Stomach smooth muscle (tissue), 2 donors: ENCODE measurements around the gene ATOH7.

Experiments
- H3K27ac ChIP-seq: one replicate; pipeline ENCODE4 v1.7.0; 2013; ENCODE audit warnings: mild to moderate bottlenecking, low read length, inconsistent platforms
- H3K27me3 ChIP-seq, 2 donors: one replicate each; pipeline ENCODE4 v1.7.0; 2013; ENCODE audit warnings: low read length in 2 of 2; ENCODE audit not compliant: insufficient read depth in 2 of 2, control insufficient read depth in 1 of 2
- H3K36me3 ChIP-seq, 2 donors: one replicate each; pipeline ENCODE4 v1.7.0; 2013; ENCODE audit warnings: low read length in 2 of 2; ENCODE audit not compliant: control insufficient read depth in 2 of 2, insufficient read depth in 2 of 2
- H3K4me1 ChIP-seq: one replicate; pipeline ENCODE4 v1.7.0; 2013; ENCODE audit warnings: low read length; ENCODE audit not compliant: control insufficient read depth, insufficient read depth
- H3K4me3 ChIP-seq, 2 donors: one replicate each; pipeline ENCODE4 v1.7.0; 2013; ENCODE audit warnings: low read length in 2 of 2
- H3K9ac ChIP-seq, 2 donors: one replicate each; pipeline ENCODE4 v1.7.0; 2013; ENCODE audit warnings: low read length in 2 of 2, mild to moderate bottlenecking in 1 of 2
- H3K9me3 ChIP-seq, 2 donors: one replicate each; pipeline ENCODE4 v1.7.0; 2013; ENCODE audit warnings: low read length in 2 of 2; ENCODE audit not compliant: control insufficient read depth in 2 of 2
- donor health status: healthy.
- donor health status: Pancreatic carcinoma.

The ATOH7 gene

DNA sequence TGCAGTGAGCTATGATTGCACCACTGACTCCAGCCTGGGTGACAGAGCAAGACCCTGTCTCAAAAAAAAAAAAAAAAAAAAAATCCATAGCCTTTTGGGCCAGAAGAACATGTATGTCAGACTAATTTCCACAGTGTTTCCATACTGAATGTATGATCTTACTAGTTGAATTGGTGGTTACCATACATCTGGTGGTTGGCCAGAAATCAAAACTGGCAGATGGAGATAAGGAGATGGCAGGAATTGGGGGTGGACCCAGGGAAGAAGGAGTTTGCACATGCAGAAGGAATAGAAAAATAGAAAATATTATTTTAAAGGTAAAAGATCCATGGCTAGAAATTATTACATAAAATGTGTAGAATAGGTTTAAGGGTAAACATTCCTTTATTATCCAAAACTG lies 3.7 kb upstream of the ATOH7 start:
- H3K4me1 ChIP-seq: peaks cover 8% of the 10 kb centered on the region
- no peak overlapping the region for H3K9ac ChIP-seq
- no peak overlapping the region for H3K27ac ChIP-seq
- no peak overlapping the region for H3K4me3 ChIP-seq
- H3K36me3 ChIP-seq: no peaks in the 10 kb centered on the region
- H3K27me3 ChIP-seq: no peaks in the 10 kb centered on the region
- H3K9me3 ChIP-seq: no peaks in the 10 kb centered on the region

DNA sequence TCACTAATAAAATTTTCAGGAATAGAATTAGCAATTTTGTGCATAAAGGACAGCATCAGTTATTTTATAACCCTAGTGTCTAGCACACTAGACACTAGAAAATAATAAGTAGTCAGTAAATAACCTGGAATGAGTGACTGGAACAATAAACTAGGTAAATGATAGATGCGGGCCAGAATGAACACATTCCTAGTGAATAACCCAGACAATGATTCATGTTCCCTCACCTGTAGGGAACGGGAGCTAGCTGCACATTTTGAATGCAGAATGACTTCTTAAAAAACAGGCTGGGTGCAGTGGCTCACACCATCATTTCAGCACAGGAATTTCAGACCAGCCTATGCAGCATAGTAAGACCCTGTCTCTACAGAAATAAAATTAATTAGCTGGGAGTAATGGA lies 3.2 kb upstream of the ATOH7 start:
- peaks cover 8% of the 10 kb centered on the region for H3K4me1 ChIP-seq
- no peaks in the 10 kb centered on the region for H3K27me3 ChIP-seq
- no peak overlapping the region for H3K9ac ChIP-seq
- no peaks in the 10 kb centered on the region for H3K9me3 ChIP-seq
- no peak overlapping the region for H3K27ac ChIP-seq
- H3K4me3 ChIP-seq: no peak overlapping the region
- no peaks in the 10 kb centered on the region for H3K36me3 ChIP-seq

DNA sequence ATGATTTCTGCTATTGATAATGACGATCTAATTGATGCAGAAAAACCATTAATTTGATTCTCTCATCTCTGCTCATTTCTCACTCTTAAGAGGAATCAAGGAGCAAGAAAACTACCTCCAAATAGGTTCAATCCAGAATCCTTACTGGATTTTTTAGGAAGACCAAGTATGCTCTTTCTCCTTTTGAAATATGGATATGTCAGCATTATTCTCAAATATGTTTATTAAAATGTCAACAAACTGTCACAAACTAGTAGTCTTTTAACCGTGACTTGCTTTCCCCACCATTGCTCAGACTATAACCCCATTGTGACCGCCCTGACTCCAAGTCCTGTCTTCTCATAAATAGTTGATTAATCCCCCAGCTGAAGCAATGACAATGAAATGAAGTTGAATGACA lies 1.1 kb upstream of the ATOH7 start:
- Histone ChIP-seq H3K9me3 (no peaks in the 10 kb centered on the region), H3K9ac (no peak overlapping the region), H3K27ac (no peak overlapping the region), H3K27me3 (no peaks in the 10 kb centered on the region), H3K36me3 (no peaks in the 10 kb centered on the region), H3K4me3 (no peak overlapping the region), H3K4me1 (peaks cover 8% of the 10 kb centered on the region)

DNA sequence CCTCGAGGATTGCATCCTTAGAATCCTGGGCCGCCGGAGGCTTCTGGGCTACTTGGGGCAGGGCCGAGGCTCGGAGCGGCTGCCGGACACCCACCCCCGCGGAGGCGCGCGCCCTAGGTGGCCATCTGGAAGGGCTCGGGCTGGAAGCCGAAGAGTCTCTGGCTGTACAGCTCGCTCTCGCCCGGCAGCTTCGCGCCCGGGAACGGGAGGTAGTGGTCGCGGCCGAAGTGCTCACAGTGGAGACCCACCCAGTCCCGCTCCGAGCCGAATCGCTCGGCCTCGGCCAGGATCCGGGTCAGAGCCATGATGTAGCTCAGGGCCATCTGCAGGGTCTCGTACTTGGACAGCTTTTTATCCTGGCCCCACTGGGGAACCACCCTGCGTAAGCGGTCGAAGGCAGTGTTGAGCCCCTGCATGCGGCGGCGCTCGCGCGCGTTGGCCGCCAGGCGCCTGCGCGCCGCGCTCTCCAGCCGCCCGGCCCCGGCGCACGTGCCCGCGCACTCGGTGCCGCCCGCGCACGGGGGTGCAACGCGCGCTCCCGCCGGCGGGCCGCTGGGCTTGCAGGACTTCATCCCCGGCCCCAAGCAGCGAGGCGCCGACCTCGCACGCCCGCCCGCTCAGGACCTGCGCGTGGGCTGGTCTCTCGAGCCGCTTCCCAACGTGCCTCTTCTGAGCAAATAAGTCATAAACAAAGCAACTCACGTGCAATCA lies 652 bp downstream of the ATOH7 start:
- Histone ChIP-seq H3K27me3 (no peaks in the 10 kb centered on the region), H3K9ac (peak overlapping the region; percentile 65 to 84), H3K27ac (peak overlapping the region; percentile 64), H3K4me1 (peaks cover 8% of the 10 kb centered on the region), H3K9me3 (no peaks in the 10 kb centered on the region), H3K36me3 (no peaks in the 10 kb centered on the region), H3K4me3 (peak overlapping the region; percentile 83 to 87)

DNA sequence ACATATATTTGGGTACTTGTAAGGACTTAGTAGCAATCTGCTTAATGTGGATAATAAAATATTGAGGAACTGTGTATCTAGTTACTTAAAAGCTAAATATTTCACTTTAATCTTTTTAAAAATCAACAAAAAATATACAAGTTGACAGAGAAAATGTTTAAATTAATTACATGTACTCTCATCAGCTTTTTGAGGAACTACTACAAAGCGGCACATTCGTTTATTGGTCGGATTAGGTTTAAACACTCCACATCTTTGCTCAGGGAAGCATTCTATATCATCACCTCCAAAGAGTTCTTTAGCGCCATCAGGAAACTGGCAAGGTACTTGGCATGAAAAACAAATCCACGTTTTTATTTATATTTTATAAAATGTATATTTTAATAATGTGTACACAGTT lies 1.6 kb downstream of the ATOH7 start:
- no peaks in the 10 kb centered on the region for H3K36me3 ChIP-seq
- H3K4me3 ChIP-seq: no peak overlapping the region
- no peaks in the 10 kb centered on the region for H3K9me3 ChIP-seq
- H3K27ac ChIP-seq: no peak overlapping the region
- H3K9ac ChIP-seq: no peak overlapping the region
- H3K4me1 ChIP-seq: peaks cover 8% of the 10 kb centered on the region
- H3K27me3 ChIP-seq: no peaks in the 10 kb centered on the region

DNA sequence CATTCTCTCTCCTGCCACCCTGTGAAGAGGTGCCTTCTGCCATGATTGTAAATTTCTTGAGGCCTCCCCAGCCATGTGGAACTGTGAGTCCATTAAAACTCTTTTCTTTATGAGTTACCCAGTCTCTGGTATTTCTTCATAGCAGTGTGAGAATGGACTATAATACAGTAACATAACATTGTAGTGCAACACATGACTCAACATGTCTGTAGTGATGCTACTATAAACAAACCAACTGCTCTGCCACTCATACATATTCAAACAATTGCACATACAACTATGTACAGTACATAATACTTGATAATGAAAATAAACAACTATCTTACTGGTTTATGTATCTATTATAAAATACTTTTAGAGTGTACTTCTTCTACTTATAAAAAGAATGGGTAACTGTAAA lies 7.1 kb downstream of the ATOH7 start:
- Histone ChIP-seq H3K4me3 (no peak overlapping the region), H3K27ac (no peak overlapping the region), H3K9me3 (no peaks in the 10 kb centered on the region), H3K36me3 (no peaks in the 10 kb centered on the region), H3K27me3 (no peaks in the 10 kb centered on the region), H3K4me1 (no peaks in the 10 kb centered on the region), H3K9ac (no peak overlapping the region)

DNA sequence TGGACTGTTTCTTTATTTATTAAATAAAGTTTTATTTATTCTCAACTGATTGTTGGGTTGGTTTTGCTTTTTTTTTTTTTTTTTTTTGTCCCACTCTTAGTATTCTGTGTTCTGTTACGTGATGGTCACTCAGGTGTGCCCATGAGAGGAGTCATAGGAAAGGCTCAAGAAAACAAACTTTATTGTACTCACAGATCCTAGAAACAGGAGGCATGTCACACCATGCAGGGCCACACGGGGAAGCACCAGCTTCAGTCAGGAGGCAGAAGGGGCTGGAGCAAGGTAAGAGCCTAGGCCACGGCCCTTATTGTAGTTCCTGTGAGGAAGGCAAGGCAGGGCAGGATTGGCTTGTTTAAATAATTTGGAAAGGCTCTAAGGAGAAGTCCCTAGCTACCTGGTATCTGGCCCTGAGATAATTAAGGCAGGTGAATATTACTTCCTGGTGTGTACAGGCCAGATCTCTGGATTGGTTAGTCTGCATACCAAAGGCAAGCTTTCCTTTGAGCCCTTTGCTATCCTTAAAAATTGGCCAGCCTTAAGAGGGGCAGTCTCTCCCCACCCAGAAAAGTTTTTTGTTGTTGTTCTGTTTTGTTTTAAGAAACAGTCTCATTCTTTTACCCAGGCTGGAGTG lies 8.3 kb downstream of the ATOH7 start:
- no peaks in the 10 kb centered on the region for H3K4me1 ChIP-seq
- no peaks in the 10 kb centered on the region for H3K9me3 ChIP-seq
- no peak overlapping the region for H3K4me3 ChIP-seq

DNA sequence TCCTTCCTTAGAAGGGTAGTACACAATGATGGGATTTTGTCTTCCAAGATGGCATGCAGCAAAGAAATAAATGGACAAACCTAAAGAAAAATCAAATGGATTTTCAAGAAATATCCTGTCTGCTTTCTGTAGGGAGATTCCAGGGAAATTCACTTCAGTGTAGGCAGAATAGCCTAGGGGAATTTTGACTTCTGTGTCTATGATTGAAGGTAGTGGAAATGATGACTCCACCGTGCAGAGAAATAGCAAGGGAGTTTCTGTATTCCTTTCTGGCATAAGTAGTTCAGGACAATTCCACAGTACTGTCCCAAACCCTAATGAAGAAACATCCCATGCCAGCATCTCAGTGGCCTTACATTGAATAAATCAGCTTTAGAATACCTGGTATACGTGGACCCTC lies 9.5 kb downstream of the ATOH7 start:
- H3K36me3 ChIP-seq: no peaks in the 10 kb centered on the region
- H3K4me1 ChIP-seq: no peaks in the 10 kb centered on the region
- no peaks in the 10 kb centered on the region for H3K27me3 ChIP-seq
- H3K9me3 ChIP-seq: no peaks in the 10 kb centered on the region
- H3K9ac ChIP-seq: no peak overlapping the region
- H3K27ac ChIP-seq: no peak overlapping the region
- no peak overlapping the region for H3K4me3 ChIP-seq

More for the DNA sequence above, 8.3 kb downstream of the ATOH7 start:
- Histone ChIP-seq H3K27ac (no peak overlapping the region), H3K9ac (no peak overlapping the region), H3K36me3 (no peaks in the 10 kb centered on the region), H3K27me3 (no peaks in the 10 kb centered on the region)

DNA sequence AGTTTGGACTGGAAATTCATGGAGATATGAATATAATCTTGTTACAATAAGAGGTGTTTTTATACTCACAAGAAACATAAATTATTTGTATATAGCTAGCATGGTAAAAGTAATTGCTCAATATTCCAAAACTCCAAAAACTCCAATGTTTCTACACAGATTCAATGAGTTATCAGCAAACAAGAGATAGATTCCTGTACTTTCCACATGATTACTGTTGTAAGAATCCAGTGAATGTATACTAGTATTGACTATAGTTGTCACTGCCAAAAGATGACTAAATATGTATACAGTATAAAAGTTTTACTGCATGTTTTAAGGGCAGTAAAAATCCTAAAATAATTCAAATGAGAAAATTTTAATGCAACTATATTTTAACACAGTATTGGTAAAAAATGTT lies 10.7 kb downstream of the ATOH7 start:
- H3K9me3 ChIP-seq: no peaks in the 10 kb centered on the region
- no peak overlapping the region for H3K9ac ChIP-seq
- H3K4me3 ChIP-seq: no peak overlapping the region
- H3K36me3 ChIP-seq: no peaks in the 10 kb centered on the region
- H3K4me1 ChIP-seq: no peaks in the 10 kb centered on the region
- H3K27ac ChIP-seq: no peak overlapping the region
- H3K27me3 ChIP-seq: no peaks in the 10 kb centered on the region

DNA sequence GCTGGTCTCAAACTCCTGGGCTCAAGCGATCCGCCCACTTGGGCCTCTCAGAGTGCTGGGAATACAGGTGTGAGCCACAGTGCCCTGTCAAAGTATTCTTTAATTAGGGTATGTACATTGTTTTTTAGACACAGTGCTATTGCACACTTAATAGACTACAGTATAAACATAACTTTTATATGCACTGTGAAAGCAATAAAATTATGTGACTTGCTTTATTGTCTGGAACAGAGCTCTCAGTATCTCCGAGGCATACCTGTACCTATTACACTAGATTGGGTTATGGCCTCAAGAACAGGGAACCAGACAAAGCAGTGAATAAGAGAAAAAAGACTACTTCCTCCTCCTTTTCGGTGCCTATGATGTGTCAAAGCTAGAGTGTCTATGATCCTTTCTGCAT lies 13.1 kb downstream of the ATOH7 start:
- no peaks in the 10 kb centered on the region for H3K27me3 ChIP-seq
- no peak overlapping the region for H3K4me3 ChIP-seq
- no peak overlapping the region for H3K27ac ChIP-seq
- no peaks in the 10 kb centered on the region for H3K36me3 ChIP-seq
- H3K4me1 ChIP-seq: no peaks in the 10 kb centered on the region
- H3K9ac ChIP-seq: no peak overlapping the region
- no peaks in the 10 kb centered on the region for H3K9me3 ChIP-seq

DNA sequence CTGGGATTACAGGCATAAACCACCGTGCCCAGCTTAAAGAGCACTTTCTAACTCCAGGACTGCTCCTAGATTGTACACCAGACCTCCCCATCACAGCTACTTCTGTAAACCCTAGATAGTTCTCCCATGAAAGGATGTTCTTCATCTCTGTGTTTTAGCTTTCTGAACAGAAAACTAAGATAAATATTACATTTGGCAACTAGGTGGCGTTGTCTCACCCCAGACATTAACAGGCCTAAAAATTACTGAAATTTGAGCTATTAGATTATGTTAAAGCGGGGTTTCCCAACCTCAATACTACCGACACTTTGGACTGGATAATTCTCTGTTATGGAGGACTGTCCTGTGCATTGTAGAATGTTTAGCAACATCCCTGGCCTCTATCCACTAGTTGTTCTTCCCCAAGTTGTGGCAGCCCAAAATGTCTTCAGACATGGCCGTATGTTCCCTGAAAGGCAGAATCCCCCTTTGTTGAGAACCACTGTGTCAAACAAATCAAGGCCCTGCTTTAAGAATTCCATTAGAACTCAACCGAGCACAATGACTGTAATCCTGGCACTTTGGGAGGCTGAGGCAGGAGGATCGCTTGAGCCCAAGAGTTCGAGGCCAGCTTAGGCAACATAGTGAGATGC lies 19.1 kb downstream of the ATOH7 start:
- no peaks in the 10 kb centered on the region for H3K4me1 ChIP-seq
- H3K4me3 ChIP-seq: no peak overlapping the region
- no peaks in the 10 kb centered on the region for H3K27me3 ChIP-seq
- no peak overlapping the region for H3K27ac ChIP-seq
- no peaks in the 10 kb centered on the region for H3K9me3 ChIP-seq
- no peak overlapping the region for H3K9ac ChIP-seq
- H3K36me3 ChIP-seq: no peaks in the 10 kb centered on the region
